ENCODE data around the gene TOB1. TPM values are rescaled to one million over a fixed set of nuclear protein-coding genes. Genes with fewer than 3 reads are reported as not detected.

The TOB1 gene
- total RNA-seq, 6 experiments from 2014 or later = 76.3 to 94.1 (median 89.1) TPM

GRCh38 chr17:50830994-50831393, 35.2 kb downstream of the TOB1 start:
- H3K27me3 Mint-ChIP-seq (ENCODE audit: insufficient read depth) = peaks cover 29% of the 10 kb centered on the region
- H3K27ac Mint-ChIP-seq = no peak overlapping the region
- TF ChIP-seq, protein P1, sequence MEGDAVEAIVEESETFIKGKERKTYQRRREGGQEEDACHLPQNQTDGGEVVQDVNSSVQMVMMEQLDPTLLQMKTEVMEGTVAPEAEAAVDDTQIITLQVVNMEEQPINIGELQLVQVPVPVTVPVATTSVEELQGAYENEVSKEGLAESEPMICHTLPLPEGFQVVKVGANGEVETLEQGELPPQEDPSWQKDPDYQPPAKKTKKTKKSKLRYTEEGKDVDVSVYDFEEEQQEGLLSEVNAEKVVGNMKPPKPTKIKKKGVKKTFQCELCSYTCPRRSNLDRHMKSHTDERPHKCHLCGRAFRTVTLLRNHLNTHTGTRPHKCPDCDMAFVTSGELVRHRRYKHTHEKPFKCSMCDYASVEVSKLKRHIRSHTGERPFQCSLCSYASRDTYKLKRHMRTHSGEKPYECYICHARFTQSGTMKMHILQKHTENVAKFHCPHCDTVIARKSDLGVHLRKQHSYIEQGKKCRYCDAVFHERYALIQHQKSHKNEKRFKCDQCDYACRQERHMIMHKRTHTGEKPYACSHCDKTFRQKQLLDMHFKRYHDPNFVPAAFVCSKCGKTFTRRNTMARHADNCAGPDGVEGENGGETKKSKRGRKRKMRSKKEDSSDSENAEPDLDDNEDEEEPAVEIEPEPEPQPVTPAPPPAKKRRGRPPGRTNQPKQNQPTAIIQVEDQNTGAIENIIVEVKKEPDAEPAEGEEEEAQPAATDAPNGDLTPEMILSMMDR (IDR thresholded peaks at IDR 0.05) = no peak
- H3K4me3 Mint-ChIP-seq = no peak overlapping the region
- H3K36me3 Mint-ChIP-seq (ENCODE audit: low read depth) = no peaks in the 10 kb centered on the region
- no peak for DNase-seq
- H3K4me1 Mint-ChIP-seq (ENCODE audit: low read depth) = peaks cover 9% of the 10 kb centered on the region
- no peaks in the 10 kb centered on the region for H3K9me3 Mint-ChIP-seq

DNA sequence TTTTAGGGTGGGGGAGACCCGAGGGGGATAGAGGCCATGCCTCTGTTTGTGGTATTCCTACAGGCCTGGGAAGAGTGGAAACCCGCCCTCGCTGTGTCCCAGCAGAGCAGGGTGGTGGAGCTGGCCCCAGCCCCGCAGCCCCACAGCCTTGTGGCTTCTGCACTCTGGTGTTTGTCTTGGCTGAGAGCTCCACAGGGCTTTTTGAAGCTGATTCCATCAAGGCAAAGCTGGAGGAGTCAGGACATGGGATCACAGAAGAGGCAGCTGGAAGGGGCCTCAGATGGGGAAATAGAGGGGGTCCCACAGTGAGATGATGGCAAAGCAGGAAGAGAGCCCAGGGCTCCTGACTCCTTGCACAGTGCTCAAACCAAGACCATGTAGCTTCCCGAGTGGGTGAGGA, 35.8 kb downstream of the TOB1 start:
- no peak overlapping the region for H3K27ac Mint-ChIP-seq
- peaks cover 26% of the 10 kb centered on the region for H3K27me3 Mint-ChIP-seq (ENCODE audit: insufficient read depth)
- peaks cover 9% of the 10 kb centered on the region for H3K4me1 Mint-ChIP-seq (ENCODE audit: low read depth)
- no peaks in the 10 kb centered on the region for H3K36me3 Mint-ChIP-seq (ENCODE audit: low read depth)
- no peak overlapping the region for H3K4me3 Mint-ChIP-seq
- TF ChIP-seq, protein P1 (IDR thresholded peaks at IDR 0.05) = no peak
- no peak for DNase-seq
- H3K9me3 Mint-ChIP-seq = no peaks in the 10 kb centered on the region

DNA sequence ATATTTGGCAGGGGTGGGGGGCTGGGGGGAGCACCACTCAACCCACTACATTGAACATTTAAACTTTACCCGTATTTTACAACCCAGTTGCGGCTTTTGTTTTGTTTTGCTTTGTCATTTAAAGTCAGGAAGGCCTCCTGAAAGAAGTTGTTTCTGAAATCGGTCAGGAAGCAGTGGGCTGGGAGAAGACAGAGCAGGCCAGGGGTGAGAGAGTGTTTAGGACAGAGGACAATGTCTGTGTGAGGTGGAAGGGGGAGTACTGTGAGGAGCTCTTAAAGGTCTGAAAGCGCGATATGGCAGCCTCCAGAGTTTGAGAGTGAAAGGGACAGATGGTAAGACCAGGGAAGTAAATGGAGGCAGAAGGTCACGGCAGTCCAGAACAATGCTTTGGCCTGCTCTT, 36.8 kb downstream of the TOB1 start:
- no peaks in the 10 kb centered on the region for H3K36me3 Mint-ChIP-seq (ENCODE audit: low read depth)
- no peak overlapping the region for H3K4me3 Mint-ChIP-seq
- no peak for DNase-seq
- H3K4me1 Mint-ChIP-seq (ENCODE audit: low read depth) = peaks cover under 1% of the 10 kb centered on the region; the same call in 1 of the 2 replicates
- H3K27ac Mint-ChIP-seq = no peak overlapping the region
- H3K27me3 Mint-ChIP-seq (ENCODE audit: insufficient read depth) = peaks cover 18% of the 10 kb centered on the region
- TF ChIP-seq, protein P1 (IDR thresholded peaks at IDR 0.05) = no peak
- H3K9me3 Mint-ChIP-seq = no peaks in the 10 kb centered on the region

GRCh38 chr17:50828508-50829170, 37.5 kb downstream of the TOB1 start:
- no peak for DNase-seq
- H3K27ac Mint-ChIP-seq = no peak overlapping the region
- H3K9me3 Mint-ChIP-seq = no peaks in the 10 kb centered on the region

DNA sequence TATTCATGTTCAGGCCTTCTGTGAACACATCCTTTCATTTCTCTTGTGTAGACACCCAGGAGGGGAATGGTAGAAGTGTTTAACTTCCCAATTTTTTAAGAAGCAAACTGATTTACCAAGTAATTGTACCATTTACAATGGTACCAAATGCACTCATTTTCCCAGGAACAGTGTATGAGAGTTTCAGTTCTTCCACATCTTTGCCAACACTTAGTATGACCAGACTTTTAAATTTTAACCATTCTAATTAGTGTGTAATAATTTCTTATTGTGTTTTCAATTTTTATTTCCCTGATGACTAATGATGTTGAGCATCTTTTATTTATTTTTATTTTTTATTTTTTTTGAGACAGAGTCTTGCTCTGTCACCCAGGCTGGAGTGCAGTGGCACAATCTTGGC, 41.0 kb downstream of the TOB1 start:
- TF ChIP-seq, protein P1 (IDR thresholded peaks at IDR 0.05) = no peak
- Mint-ChIP-seq H3K27ac (no peak overlapping the region), H3K4me1 (ENCODE audit: low read depth) (no peaks in the 10 kb centered on the region), H3K27me3 (ENCODE audit: insufficient read depth) (peaks cover 9% of the 10 kb centered on the region), H3K9me3 (peaks cover 4% of the 10 kb centered on the region; the same call in 1 of the 2 replicates), H3K4me3 (no peak overlapping the region), H3K36me3 (ENCODE audit: low read depth) (no peaks in the 10 kb centered on the region)
- no peak for DNase-seq

More at GRCh38 chr17:50828508-50829170, 37.5 kb downstream of the TOB1 start:
- Mint-ChIP-seq H3K4me1 (ENCODE audit: low read depth) (no peaks in the 10 kb centered on the region), H3K36me3 (ENCODE audit: low read depth) (no peaks in the 10 kb centered on the region), H3K4me3 (no peak overlapping the region), H3K27me3 (ENCODE audit: insufficient read depth) (peaks cover 13% of the 10 kb centered on the region)
- TF ChIP-seq, protein P1 (IDR thresholded peaks at IDR 0.05) = no peak
